SKM-1 treated with dmso at 0.1 percent for 144 hours (cell line): Measurements from ENCODE around the gene GABRB1.

Experiments
- DNase-seq: peaks from one replicate; lab custom pipeline; 2025; ENCODE audit not compliant: unreplicated experiment; lab: John Stamatoyannopoulos, UW

Gene GABRB1

GRCh38 chr4:47207555-47207954 is 176.2 kb downstream of the GABRB1 start:
- no peak for DNase-seq

DNA sequence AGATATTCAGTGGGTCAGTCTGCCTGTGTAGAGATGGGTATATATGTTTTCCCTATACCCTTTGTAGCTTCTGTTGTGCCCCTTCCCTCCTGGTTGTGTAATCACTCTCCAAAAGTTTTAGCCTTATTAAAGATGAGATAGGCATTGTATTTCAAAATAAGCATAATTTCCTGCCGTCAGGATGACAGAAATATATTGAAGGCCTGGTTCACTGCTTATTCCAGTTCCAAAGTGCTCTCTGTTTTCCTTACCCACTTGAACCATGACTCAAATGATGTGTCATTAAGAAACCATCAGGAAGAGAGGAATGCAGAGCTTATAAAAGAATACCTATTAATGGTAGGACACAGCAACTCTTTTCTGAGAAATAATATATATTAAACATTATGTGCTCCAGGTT is 178.5 kb downstream of the GABRB1 start:
- DNase-seq: no peak

DNA sequence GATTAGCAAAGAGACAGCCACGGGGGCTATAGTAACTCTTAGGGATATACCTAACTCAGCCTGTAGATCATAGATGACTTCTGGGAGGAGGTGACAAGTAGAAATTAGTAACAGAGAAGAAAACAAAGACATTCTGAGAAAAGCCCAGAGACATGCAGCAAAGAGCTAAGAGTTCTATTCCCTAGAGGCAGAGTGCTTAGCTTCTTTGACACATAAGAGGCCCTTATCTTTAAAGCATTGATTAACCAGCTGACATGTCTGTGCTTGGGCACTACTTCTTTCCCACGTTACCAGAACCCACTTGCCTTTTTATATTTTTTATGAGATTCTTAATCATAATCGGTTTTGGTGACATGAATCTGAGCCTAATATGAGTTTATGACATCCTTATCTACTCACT is 179.5 kb downstream of the GABRB1 start:
- DNase-seq: no peak

GRCh38 chr4:47213106-47213505 is 181.7 kb downstream of the GABRB1 start:
- DNase-seq: no peak

GRCh38 chr4:47213539-47213938 is 182.2 kb downstream of the GABRB1 start:
- no peak for DNase-seq

- no peak for DNase-seq
These were observed 182.6 kb downstream of the GABRB1 start for GRCh38 chr4:47213971-47214370.

- DNase-seq: no peak
These were observed 184.4 kb downstream of the GABRB1 start for GRCh38 chr4:47215759-47216158.

DNA sequence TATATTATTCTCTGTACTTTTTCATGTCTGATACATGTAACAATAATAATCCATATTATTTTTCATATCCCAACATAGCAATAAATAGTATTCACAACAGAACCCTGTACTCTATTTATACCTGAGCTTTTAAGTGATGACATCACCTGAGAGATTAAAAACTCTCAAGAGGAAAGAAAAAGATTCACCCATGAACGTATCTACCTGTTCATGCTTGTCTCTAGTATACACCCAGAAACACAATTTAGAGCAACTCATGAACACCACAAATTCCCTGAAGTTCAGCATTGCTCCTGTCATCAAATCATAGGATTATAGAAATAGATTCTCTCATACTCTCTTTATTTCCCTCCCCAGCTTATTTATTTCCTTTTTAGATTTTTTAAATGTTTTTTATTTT is 185.9 kb downstream of the GABRB1 start:
- no peak for DNase-seq

- no peak for DNase-seq
These were observed 186.5 kb downstream of the GABRB1 start for GRCh38 chr4:47217884-47218283.

- no peak for DNase-seq
These were observed 187.3 kb downstream of the GABRB1 start for GRCh38 chr4:47218631-47219030.

DNA sequence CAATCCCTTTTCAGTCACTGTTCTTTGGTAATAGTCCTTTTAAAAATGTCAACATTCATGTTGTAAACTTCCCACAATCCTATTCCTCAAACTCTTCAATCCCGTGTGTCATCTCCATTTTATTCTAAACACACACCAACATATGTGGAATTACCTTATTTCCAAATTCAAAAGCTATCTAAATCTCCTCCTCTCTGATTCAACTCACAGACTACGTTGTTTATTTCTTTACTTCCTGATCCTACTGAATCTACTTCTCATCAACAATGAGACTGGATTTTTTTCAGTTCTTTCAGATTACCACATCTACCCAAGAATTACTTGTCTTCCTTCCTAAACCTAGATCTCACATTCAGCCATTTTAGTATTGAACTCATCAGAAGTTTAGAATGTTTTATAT is 188.2 kb downstream of the GABRB1 start:
- no peak for DNase-seq

DNA sequence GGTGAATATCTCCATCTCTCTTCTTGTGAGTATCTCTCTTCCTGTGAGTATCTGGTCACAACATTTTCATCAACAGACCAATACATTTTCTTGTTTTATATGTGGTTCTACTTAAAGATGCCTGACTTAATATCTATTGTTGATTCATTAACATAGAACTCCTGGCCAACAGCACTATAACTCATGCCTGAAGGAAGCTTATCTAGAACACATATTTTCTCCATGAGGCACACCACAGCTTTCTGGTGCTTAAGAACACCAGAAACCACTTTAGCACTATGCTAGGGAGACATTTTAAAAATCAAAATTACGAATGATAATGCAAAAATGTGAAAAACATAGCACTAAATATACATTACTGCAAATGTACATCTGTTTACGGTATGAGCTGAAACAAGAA is 190.4 kb downstream of the GABRB1 start:
- no peak for DNase-seq

DNA sequence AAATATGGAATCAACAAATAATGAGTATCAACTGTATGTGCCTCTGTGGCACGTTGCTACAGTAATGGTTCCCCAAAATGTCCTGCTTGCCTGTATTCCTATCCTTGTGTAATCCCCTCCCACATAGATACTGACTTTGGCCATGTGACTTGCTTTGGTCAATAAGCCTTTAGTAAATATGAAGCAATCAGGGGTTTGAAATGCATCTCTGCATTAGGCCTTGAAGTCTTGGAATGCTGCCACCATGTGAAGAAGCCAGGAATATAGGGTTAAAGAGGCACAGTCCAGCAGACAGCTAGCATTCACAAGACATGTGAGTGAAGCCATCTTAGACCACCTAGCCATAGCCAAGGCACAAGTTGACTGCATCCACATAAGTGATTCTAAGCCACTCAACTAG is 190.9 kb downstream of the GABRB1 start:
- DNase-seq: no peak

DNA sequence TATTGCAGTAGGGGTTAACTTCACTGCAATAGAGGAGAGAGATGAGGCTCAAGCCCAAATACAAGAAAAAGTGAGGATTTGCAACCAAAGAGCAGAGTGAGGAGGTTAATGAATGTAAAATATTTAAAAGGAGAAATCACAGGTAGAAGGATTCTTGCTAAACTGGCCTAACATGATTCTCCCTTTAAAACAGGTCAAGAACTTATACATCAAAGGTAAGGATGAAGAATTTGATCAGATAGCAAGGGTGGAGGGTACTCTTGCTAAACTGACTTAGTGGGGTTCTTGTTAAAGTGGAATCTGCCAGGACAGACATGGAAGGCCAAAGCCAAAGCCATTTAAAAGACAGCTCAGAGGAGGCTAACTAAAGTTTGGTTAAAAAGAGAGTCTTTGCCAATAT is 193.0 kb downstream of the GABRB1 start:
- no peak for DNase-seq

DNA sequence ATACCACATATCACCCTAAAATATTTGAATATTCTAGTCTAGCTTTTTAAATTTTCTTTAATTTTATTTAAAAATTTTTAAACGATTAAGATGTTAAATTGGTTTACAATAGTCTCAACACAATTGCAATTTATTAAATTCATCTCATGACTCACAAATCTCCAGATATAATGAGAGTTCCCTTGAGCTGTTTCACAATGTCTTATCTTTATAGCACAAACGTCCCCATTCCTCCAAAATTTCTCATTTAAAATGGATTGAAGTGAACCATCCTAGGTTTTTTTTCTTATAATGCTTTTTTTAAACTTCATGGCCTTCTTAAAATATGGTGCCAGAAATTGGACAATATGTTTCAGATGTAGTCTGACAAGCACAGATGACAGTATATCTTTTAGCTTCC is 204.4 kb downstream of the GABRB1 start:
- no peak for DNase-seq

DNA sequence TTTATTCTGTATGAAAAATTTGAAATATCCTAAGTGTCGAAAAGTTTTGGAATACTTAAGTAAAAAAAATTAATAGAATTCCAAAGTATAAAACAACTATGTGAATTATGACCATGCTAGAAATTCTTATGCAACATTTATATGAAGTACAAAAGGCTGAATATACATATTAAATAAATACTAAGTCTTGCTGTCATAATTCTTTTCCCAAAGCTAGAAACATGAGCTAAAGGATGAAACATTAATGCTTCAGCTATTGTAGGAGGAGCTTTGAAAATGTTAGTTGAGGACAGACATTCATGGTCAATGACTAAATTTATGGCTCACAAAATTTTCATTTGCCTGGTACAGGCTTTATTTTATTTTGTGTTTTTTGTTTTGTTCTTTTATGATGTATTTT is 207.3 kb downstream of the GABRB1 start:
- DNase-seq: no peak

- DNase-seq: no peak
These were observed 208.3 kb downstream of the GABRB1 start for GRCh38 chr4:47239649-47240048.

GRCh38 chr4:47251348-47252135 is 220.2 kb downstream of the GABRB1 start:
- DNase-seq: no peak

- no peak for DNase-seq
These were observed 232.4 kb downstream of the GABRB1 start for GRCh38 chr4:47263721-47264120.

- no peak for DNase-seq
These were observed 239.0 kb downstream of the GABRB1 start for GRCh38 chr4:47270201-47270888.

GRCh38 chr4:47271291-47271690 is 239.9 kb downstream of the GABRB1 start:
- DNase-seq: no peak

DNA sequence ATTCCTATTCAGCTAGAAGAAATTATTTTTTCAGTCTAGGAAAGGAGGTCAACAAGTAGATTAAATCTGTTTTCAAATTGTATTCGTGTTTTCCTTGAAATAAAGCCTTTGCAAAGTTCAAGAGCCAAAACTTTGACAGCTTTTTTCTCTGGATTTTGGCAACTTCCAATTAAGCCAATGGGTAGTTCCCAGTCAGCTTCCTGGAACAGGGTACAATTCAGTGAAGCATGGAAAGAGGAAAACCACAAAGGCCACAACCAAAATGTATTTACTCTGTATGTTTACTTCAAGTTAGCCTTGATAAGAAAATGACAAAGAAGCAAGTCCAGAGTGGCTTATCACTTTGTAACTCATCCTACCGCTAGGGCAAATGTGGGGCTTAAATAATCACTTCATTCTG is 243.5 kb downstream of the GABRB1 start:
- no peak for DNase-seq

- no peak for DNase-seq
These were observed 244.2 kb downstream of the GABRB1 start for GRCh38 chr4:47275595-47275994.
